DND-41 (cell line): Measurements from ENCODE around the gene GRID2.

ENCODE experiments used
- ATAC-seq: fragments of 200-7000 bp; cut with Tn5 transposase; 3 replicates; pipeline ENCODE4 v1.9.1; 2021; ENCODE audit warnings: low read depth; ENCODE audit not compliant: insufficient read depth
- DNase-seq: peaks from one replicate; pipeline ENCODE4 v3.0.0-alpha.2; 2020
- H2AFZ ChIP-seq: 2 replicates; pipeline ENCODE4 v1.6.0; 2012; ENCODE audit warnings: low read depth, low read length
- H3K27ac ChIP-seq: 2 replicates; pipeline ENCODE4 v1.5.1; 2012; ENCODE audit warnings: low read length, inconsistent platforms
- H3K27me3 ChIP-seq: fragments of 200-600 bp; sonication (generic); 2 replicates; pipeline ENCODE4 v1.6.0; 2012; ENCODE audit warnings: low read length, mild to moderate bottlenecking, inconsistent platforms; ENCODE audit not compliant: insufficient read depth, poor library complexity
- H3K36me3 ChIP-seq: 2 replicates; pipeline ENCODE4 v1.5.1; 2012; ENCODE audit warnings: low read length, inconsistent platforms; ENCODE audit not compliant: insufficient read depth
- H3K4me1 ChIP-seq: 2 replicates; pipeline ENCODE4 v1.5.1; 2012; ENCODE audit warnings: mild to moderate bottlenecking, low read length; ENCODE audit not compliant: insufficient read depth
- H3K4me2 ChIP-seq: 2 replicates; pipeline ENCODE4 v1.6.0; 2012; ENCODE audit warnings: mild to moderate bottlenecking, moderate library complexity, low read length, inconsistent platforms; ENCODE audit not compliant: insufficient read depth
- H3K4me3 ChIP-seq, 2 experiments: fragments of 200-600 bp in 1 of 2; shearing (Covaris generic) in 1 of 2; 2 replicates each; pipeline ENCODE4 v1.5.1; 2012 to 2016; ENCODE audit warnings: inconsistent platforms in 2 of 2, low read length in 2 of 2, mild to moderate bottlenecking in 2 of 2, low read depth in 1 of 2, moderate library complexity in 1 of 2
- H3K79me2 ChIP-seq: 2 replicates; pipeline ENCODE4 v1.6.0; 2012; ENCODE audit warnings: low read length, inconsistent platforms; ENCODE audit not compliant: insufficient read depth
- H3K9ac ChIP-seq: 2 replicates; pipeline ENCODE4 v1.6.0; 2012; ENCODE audit warnings: low read depth, mild to moderate bottlenecking, inconsistent platforms, low read length, moderate library complexity
- H3K9me3 ChIP-seq: 2 replicates; pipeline ENCODE4 v1.5.1; 2012; ENCODE audit warnings: low read length, moderate library complexity, mild to moderate bottlenecking, inconsistent platforms; ENCODE audit not compliant: insufficient read depth, severe bottlenecking
- H4K20me1 ChIP-seq: 2 replicates; pipeline ENCODE4 v1.6.0; 2012; ENCODE audit warnings: low read length; ENCODE audit not compliant: insufficient read depth
- CTCF ChIP-seq: IDR thresholded peaks from 2 replicates; pipeline ENCODE4 v1.5.1; 2012; ENCODE audit warnings: borderline replicate concordance, low read length, moderate library complexity, mild to moderate bottlenecking; ENCODE audit not compliant: poor library complexity, severe bottlenecking; ENCODE audit errors: extremely low read depth
- EZH2 ChIP-seq: IDR thresholded peaks from 3 replicates; pipeline ENCODE4 v1.6.1; 2012; ENCODE audit warnings: borderline replicate concordance, low read depth, mild to moderate bottlenecking, moderate library complexity, low read length, inconsistent platforms; ENCODE audit not compliant: severe bottlenecking

GRID2 gene

GRCh38 chr4:93042746-93043145, 739.0 kb downstream of the GRID2 start:
- no peak for DNase-seq
- Histone ChIP-seq H3K4me3 (no peak overlapping the region), H3K27me3 (no peaks in the 10 kb centered on the region), H3K9me3 (no peaks in the 10 kb centered on the region), H3K4me1 (no peaks in the 10 kb centered on the region), H3K27ac (no peak overlapping the region), H2AFZ (no peak overlapping the region), H3K36me3 (no peaks in the 10 kb centered on the region), H3K9ac (no peak overlapping the region), H3K4me2 (no peak overlapping the region), H3K79me2 (no peaks in the 10 kb centered on the region), H4K20me1 (no peaks in the 10 kb centered on the region)
- ATAC-seq = no peak
- TF ChIP-seq EZH2 = no peak
- TF ChIP-seq CTCF = no peak

- Histone ChIP-seq H3K36me3 (no peaks in the 10 kb centered on the region), H3K27me3 (no peaks in the 10 kb centered on the region), H3K4me1 (no peaks in the 10 kb centered on the region), H3K9ac (no peak overlapping the region), H4K20me1 (no peaks in the 10 kb centered on the region), H3K27ac (no peak overlapping the region), H2AFZ (no peak overlapping the region), H3K9me3 (no peaks in the 10 kb centered on the region), H3K4me3 (no peak overlapping the region), H3K79me2 (no peaks in the 10 kb centered on the region), H3K4me2 (no peak overlapping the region)
- DNase-seq (no peak), ATAC-seq (no peak)
- TF ChIP-seq EZH2 (no peak), CTCF (no peak)
Observed at GRCh38 chr4:93053140-93053539, 749.4 kb downstream of the GRID2 start.

GRCh38 chr4:93061826-93062225, 758.1 kb downstream of the GRID2 start:
- no peaks in the 10 kb centered on the region for H3K36me3 ChIP-seq
- no peak overlapping the region for H3K9ac ChIP-seq
- H3K4me2 ChIP-seq = no peak overlapping the region
- DNase-seq = no peak
- no peak overlapping the region for H3K4me3 ChIP-seq
- no peak overlapping the region for H3K27ac ChIP-seq
- H2AFZ ChIP-seq = no peak overlapping the region
- no peaks in the 10 kb centered on the region for H4K20me1 ChIP-seq
- TF ChIP-seq CTCF (no peak), EZH2 (no peak)
- H3K9me3 ChIP-seq = no peaks in the 10 kb centered on the region
- no peaks in the 10 kb centered on the region for H3K27me3 ChIP-seq
- no peak for ATAC-seq
- H3K4me1 ChIP-seq = no peaks in the 10 kb centered on the region
- no peaks in the 10 kb centered on the region for H3K79me2 ChIP-seq

- H4K20me1 ChIP-seq = no peaks in the 10 kb centered on the region
- no peaks in the 10 kb centered on the region for H3K27me3 ChIP-seq
- no peaks in the 10 kb centered on the region for H3K36me3 ChIP-seq
- no peaks in the 10 kb centered on the region for H3K9me3 ChIP-seq
- H3K27ac ChIP-seq = no peak overlapping the region
- no peak overlapping the region for H2AFZ ChIP-seq
- TF ChIP-seq CTCF = no peak
- no peak for TF ChIP-seq EZH2
- H3K4me1 ChIP-seq = no peaks in the 10 kb centered on the region
- DNase-seq (no peak), ATAC-seq (no peak)
- no peak overlapping the region for H3K4me2 ChIP-seq
- no peak overlapping the region for H3K4me3 ChIP-seq
- no peak overlapping the region for H3K9ac ChIP-seq
- H3K79me2 ChIP-seq = no peaks in the 10 kb centered on the region
Observed at GRCh38 chr4:93063325-93063724, 759.6 kb downstream of the GRID2 start.
